HCT116 (cell line): ENCODE results near the gene SORBS1. TPM values are rescaled to one million over a fixed set of nuclear protein-coding genes. Genes with fewer than 3 reads are reported as not detected.
A peak's percentile ranks its signal among the peaks of the same experiment; 100 is the strongest.

ENCODE experiments used
- ATAC-seq: fragments of 200-7000 bp; cut with Tn5 transposase; 2 replicates; pipeline ENCODE4 v1.9.1; 2020; ENCODE audit warnings: mild to moderate bottlenecking, moderate library complexity
- BruUV-seq: library from RNA; stranded (reverse); fragments of 400-500 nt; replicated peaks from 2 replicates; lab custom pipeline; 2021; lab: Mats Ljungman, UMichigan
- CTCF ChIA-PET: fragments of 300-600 bp; sonication (Branson Sonifier 250); formaldehyde crosslinking; loops from one replicate; lab custom pipeline; 2021; ENCODE audit warnings: antibody characterized with exemption; lab: Charles Lee
- POLR2A ChIA-PET: fragments of 300-600, 350-600 bp; sonication (Branson Sonifier 250); formaldehyde crosslinking; loops from one replicate; lab custom pipeline; 2021; ENCODE audit warnings: antibody characterized with exemption; lab: Charles Lee
- RAD21 ChIA-PET, 2 experiments: fragments of 300-600 bp; sonication (Branson Sonifier 250); formaldehyde crosslinking; loops; one replicate each; lab custom pipeline; 2023; ENCODE audit warnings: low total read pairs in 2 of 2; ENCODE audit not compliant: uncharacterized antibody in 2 of 2, unreplicated experiment in 2 of 2, low non-redundant PET in 1 of 2; lab: Charles Lee
- DNase-seq: peaks from one replicate; pipeline ENCODE4 v3.0.0-alpha.2; 2010; ENCODE audit warnings: low read depth, low spot score
- H2AFZ ChIP-seq: fragments of 200-600 bp; shearing (Covaris generic), sonication (generic); 2 replicates; pipeline ENCODE4 v1.6.1; 2017; ENCODE audit warnings: low read depth, mixed run types, mixed read lengths, antibody characterized with exemption, low read length; ENCODE audit not compliant: poor library complexity, severe bottlenecking
- H3K27ac ChIP-seq: 2 replicates; pipeline ENCODE4 v1.5.1; 2012; ENCODE audit warnings: low read depth, low read length
- H3K27me3 ChIP-seq: fragments of 200-600 bp; sonication (generic); 2 replicates; pipeline ENCODE4 v1.6.1; 2016; ENCODE audit warnings: mixed run types, low read length, mixed read lengths; ENCODE audit not compliant: insufficient read depth
- H3K36me3 ChIP-seq, 2 experiments: fragments of 200-500 bp in 1 of 2; fragments of 200-600 bp in 1 of 2; sonication (Bioruptor generic) in 1 of 2; sonication (generic) in 1 of 2; 2 replicates each; pipeline versions ENCODE4 v1.5.1 to v1.6.1; 2014 to 2016; ENCODE audit warnings: low read length in 2 of 2, inconsistent platforms in 1 of 2, mixed read lengths in 1 of 2, mixed run types in 1 of 2; ENCODE audit not compliant: insufficient read depth in 2 of 2, control insufficient read depth in 1 of 2
- H3K4me1 ChIP-seq, 2 experiments: fragments of 200-600 bp in 1 of 2; sonication (generic) in 1 of 2; 2 replicates each; pipeline versions ENCODE4 v1.5.1 to v1.6.1; 2012 to 2017; ENCODE audit warnings: low read length in 2 of 2, inconsistent platforms in 1 of 2, mild to moderate bottlenecking in 1 of 2, mixed read lengths in 1 of 2, mixed run types in 1 of 2, moderate library complexity in 1 of 2; ENCODE audit not compliant: insufficient read depth in 2 of 2, control insufficient read depth in 1 of 2
- H3K4me2 ChIP-seq: fragments of 200-600 bp; sonication (generic); 2 replicates; pipeline ENCODE4 v1.6.1; 2017; ENCODE audit warnings: mixed run types, low read length, mixed read lengths
- H3K4me3 ChIP-seq, 2 experiments: fragments of 200-600 bp in 1 of 2; sonication (generic) in 1 of 2; replicated peaks in 1 of 2; 2 replicates each; pipeline ENCODE4 v1.5.1; 2011 to 2016; ENCODE audit warnings: low read length in 2 of 2, control low read depth in 1 of 2, low read depth in 1 of 2, mild to moderate bottlenecking in 1 of 2, mixed read lengths in 1 of 2, mixed run types in 1 of 2
- H3K79me2 ChIP-seq: fragments of 200-600 bp; sonication (generic); 2 replicates; pipeline ENCODE4 v1.6.1; 2017; ENCODE audit warnings: mild to moderate bottlenecking, mixed run types, low read length, moderate library complexity, mixed read lengths; ENCODE audit not compliant: insufficient read depth
- H3K9ac ChIP-seq: fragments of 200-600 bp; sonication (generic); 2 replicates; pipeline ENCODE4 v1.6.1; 2016; ENCODE audit warnings: low read length, mixed read lengths
- H3K9me2 ChIP-seq: fragments of 200-600 bp; sonication (generic), shearing (Covaris generic); 2 replicates; pipeline ENCODE4 v1.6.1; 2017; ENCODE audit warnings: mixed run types, mild to moderate bottlenecking, moderate library complexity; ENCODE audit not compliant: insufficient read depth
- H3K9me3 ChIP-seq, 2 experiments: fragments of 200-500 bp in 1 of 2; fragments of 200-600 bp in 1 of 2; sonication (Bioruptor generic) in 1 of 2; sonication (generic) in 1 of 2; 2 replicates each; pipeline ENCODE4 v1.6.1; 2014 to 2017; ENCODE audit warnings: low read length in 2 of 2, mixed read lengths in 2 of 2, inconsistent platforms in 1 of 2, low read depth in 1 of 2, mild to moderate bottlenecking in 1 of 2, mixed run types in 1 of 2, moderate library complexity in 1 of 2; ENCODE audit not compliant: control insufficient read depth in 1 of 2, insufficient read depth in 1 of 2
- H4K20me1 ChIP-seq: fragments of 200-600 bp; sonication (generic), shearing (Covaris generic); 2 replicates; pipeline ENCODE4 v1.6.1; 2017; ENCODE audit warnings: mixed run types, mild to moderate bottlenecking, moderate library complexity; ENCODE audit not compliant: insufficient read depth
- CBX3 ChIP-seq: IDR thresholded peaks from 2 replicates; pipeline ENCODE4 v1.6.1; 2012; ENCODE audit warnings: low read depth
- CEBPB ChIP-seq: IDR thresholded peaks from 2 replicates; pipeline ENCODE4 v1.6.1; 2012; ENCODE audit warnings: low read depth
- EGR1 ChIP-seq: IDR thresholded peaks from 2 replicates; pipeline ENCODE4 v1.6.1; 2012; ENCODE audit warnings: low read depth
- EZH2 ChIP-seq: fragments of 200-600 bp; sonication (generic); IDR thresholded peaks from 2 replicates; pipeline ENCODE4 v1.6.1; 2017; ENCODE audit warnings: antibody characterized with exemption, mixed run types
- EZH2phosphoT487 ChIP-seq: fragments of 200-600 bp; IDR thresholded peaks from 2 replicates; pipeline ENCODE4 v1.6.1; 2018; ENCODE audit warnings: antibody characterized with exemption, borderline replicate concordance
- FOSL1 ChIP-seq: IDR thresholded peaks from 2 replicates; pipeline ENCODE4 v1.6.1; 2012; ENCODE audit warnings: low read depth
- JUND ChIP-seq: IDR thresholded peaks from 2 replicates; pipeline ENCODE4 v1.6.1; 2012
- POLR2A ChIP-seq: IDR thresholded peaks from 2 replicates; pipeline ENCODE4 v1.7.0; 2011; ENCODE audit warnings: borderline replicate concordance; ENCODE audit not compliant: insufficient read depth, insufficient read length; ENCODE audit errors: extremely low read depth
- POLR2AphosphoS5 ChIP-seq: IDR thresholded peaks from 2 replicates; pipeline ENCODE4 v1.6.1; 2011; ENCODE audit warnings: mild to moderate bottlenecking, low read depth, low read length, moderate library complexity
- RAD21 ChIP-seq: IDR thresholded peaks from 2 replicates; pipeline ENCODE4 v1.6.1; 2012; ENCODE audit warnings: low read depth, mild to moderate bottlenecking
- SIN3A ChIP-seq: IDR thresholded peaks from 2 replicates; pipeline ENCODE4 v1.6.1; 2012; ENCODE audit warnings: low read depth
- SP1 ChIP-seq: IDR thresholded peaks from 2 replicates; pipeline ENCODE4 v1.6.1; 2012; ENCODE audit warnings: low read depth
- SRF ChIP-seq: IDR thresholded peaks from 2 replicates; pipeline ENCODE4 v1.6.1; 2012; ENCODE audit warnings: low read depth
- YY1 ChIP-seq: IDR thresholded peaks from 2 replicates; pipeline ENCODE4 v1.6.1; 2011; ENCODE audit warnings: low read length, low read depth, moderate library complexity, mild to moderate bottlenecking; ENCODE audit not compliant: insufficient replicate concordance; ENCODE audit errors: extremely low read depth
- ZFX ChIP-seq: fragments of 450-650 bp; IDR thresholded peaks from 2 replicates; pipeline ENCODE4 v1.6.1; 2017
- ZNF274 ChIP-seq: fragments of 200-500 bp; sonication (Bioruptor generic); IDR thresholded peaks from 2 replicates; pipeline ENCODE4 v1.6.1; 2014; ENCODE audit warnings: mild to moderate bottlenecking, low read depth, low read length, inconsistent platforms
- intact Hi-C: fragments of 100-400 bp; cut with micrococcal nuclease; formaldehyde crosslinking; loops from 2 replicates; pipeline ENCODE4 v1.10.0; 2022
- total RNA-seq: library from RNA; stranded (reverse); gene quantifications from one replicate; pipeline ENCODE4 v1.2.1, GENCODE V29; 2021; ENCODE audit not compliant: unreplicated experiment
- TF ChIP-seq, protein P1 (sequence below): IDR thresholded peaks from 2 replicates; pipeline ENCODE4 v1.6.1; 2011; ENCODE audit warnings: mild to moderate bottlenecking, low read length, moderate library complexity; ENCODE audit not compliant: insufficient replicate concordance; ENCODE audit errors: extremely low read depth
- TF ChIP-seq, protein P2 (sequence below): IDR thresholded peaks from 2 replicates; pipeline ENCODE4 v1.6.1; 2012; ENCODE audit warnings: low read depth

Gene SORBS1
- total RNA-seq, 1 experiment from 2014 or later = 3.4 TPM

DNA sequence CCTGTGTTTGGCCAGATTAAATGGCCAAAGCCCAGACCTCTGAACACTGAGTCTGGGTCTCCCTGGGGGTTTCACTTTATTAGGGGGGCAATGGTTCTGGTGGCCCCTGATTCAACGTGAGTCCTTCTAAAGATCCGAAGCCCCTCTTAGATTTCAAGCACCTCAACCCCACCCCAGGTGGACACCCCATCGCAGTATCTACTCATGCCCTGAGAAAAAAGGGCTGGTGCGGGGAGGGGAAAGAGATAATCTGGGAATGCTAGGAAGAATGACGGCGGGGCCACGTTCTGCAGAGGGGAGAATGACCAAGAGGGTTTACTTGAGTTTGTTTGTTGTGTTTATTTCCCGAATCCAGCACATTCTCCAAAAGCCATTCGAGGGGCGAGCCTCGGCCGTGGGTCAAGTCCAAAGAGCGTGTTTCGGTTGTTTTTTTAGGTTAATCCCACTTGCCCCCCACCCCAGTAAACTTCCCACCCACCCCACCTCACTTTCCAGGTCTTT, 271.2 kb downstream of the SORBS1 start:
- BruUV-seq = TSS peak; percentile 66
- peak overlapping the region; percentile 82 for H3K9ac ChIP-seq
- intact Hi-C loops = no loop called here
- DNase-seq = no peak
- CTCF ChIA-PET = no interaction called here
- no peaks in the 10 kb centered on the region for H3K27me3 ChIP-seq
- POLR2A ChIA-PET = no interaction called here
- H3K4me1 ChIP-seq = peaks cover 10 to 24% of the 10 kb centered on the region in 2 experiments
- H3K9me3 ChIP-seq = no peaks in the 10 kb centered on the region
- RAD21 ChIA-PET = no interaction called here
- H3K36me3 ChIP-seq = no peaks in the 10 kb centered on the region
- peaks cover 46% of the 10 kb centered on the region for H3K79me2 ChIP-seq
- peak overlapping the region; percentile 88 for H3K4me2 ChIP-seq
- no peaks in the 10 kb centered on the region for H3K9me2 ChIP-seq
- TF ChIP-seq POLR2AphosphoS5 (no peak), ZNF274 (no peak), SRF (no peak), ZFX (no peak), YY1 (no peak), EGR1 (no peak), SP1 (no peak), RAD21 (no peak), FOSL1 (no peak), CBX3 (no peak), POLR2A (no peak), SIN3A (no peak), JUND (no peak), EZH2phosphoT487 (no peak), CEBPB (no peak), EZH2 (no peak)
- TF ChIP-seq, protein P1, sequence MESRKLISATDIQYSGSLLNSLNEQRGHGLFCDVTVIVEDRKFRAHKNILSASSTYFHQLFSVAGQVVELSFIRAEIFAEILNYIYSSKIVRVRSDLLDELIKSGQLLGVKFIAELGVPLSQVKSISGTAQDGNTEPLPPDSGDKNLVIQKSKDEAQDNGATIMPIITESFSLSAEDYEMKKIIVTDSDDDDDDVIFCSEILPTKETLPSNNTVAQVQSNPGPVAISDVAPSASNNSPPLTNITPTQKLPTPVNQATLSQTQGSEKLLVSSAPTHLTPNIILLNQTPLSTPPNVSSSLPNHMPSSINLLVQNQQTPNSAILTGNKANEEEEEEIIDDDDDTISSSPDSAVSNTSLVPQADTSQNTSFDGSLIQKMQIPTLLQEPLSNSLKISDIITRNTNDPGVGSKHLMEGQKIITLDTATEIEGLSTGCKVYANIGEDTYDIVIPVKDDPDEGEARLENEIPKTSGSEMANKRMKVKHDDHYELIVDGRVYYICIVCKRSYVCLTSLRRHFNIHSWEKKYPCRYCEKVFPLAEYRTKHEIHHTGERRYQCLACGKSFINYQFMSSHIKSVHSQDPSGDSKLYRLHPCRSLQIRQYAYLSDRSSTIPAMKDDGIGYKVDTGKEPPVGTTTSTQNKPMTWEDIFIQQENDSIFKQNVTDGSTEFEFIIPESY = no peak
- TF ChIP-seq, protein P2, sequence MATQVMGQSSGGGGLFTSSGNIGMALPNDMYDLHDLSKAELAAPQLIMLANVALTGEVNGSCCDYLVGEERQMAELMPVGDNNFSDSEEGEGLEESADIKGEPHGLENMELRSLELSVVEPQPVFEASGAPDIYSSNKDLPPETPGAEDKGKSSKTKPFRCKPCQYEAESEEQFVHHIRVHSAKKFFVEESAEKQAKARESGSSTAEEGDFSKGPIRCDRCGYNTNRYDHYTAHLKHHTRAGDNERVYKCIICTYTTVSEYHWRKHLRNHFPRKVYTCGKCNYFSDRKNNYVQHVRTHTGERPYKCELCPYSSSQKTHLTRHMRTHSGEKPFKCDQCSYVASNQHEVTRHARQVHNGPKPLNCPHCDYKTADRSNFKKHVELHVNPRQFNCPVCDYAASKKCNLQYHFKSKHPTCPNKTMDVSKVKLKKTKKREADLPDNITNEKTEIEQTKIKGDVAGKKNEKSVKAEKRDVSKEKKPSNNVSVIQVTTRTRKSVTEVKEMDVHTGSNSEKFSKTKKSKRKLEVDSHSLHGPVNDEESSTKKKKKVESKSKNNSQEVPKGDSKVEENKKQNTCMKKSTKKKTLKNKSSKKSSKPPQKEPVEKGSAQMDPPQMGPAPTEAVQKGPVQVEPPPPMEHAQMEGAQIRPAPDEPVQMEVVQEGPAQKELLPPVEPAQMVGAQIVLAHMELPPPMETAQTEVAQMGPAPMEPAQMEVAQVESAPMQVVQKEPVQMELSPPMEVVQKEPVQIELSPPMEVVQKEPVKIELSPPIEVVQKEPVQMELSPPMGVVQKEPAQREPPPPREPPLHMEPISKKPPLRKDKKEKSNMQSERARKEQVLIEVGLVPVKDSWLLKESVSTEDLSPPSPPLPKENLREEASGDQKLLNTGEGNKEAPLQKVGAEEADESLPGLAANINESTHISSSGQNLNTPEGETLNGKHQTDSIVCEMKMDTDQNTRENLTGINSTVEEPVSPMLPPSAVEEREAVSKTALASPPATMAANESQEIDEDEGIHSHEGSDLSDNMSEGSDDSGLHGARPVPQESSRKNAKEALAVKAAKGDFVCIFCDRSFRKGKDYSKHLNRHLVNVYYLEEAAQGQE = no peak
- ATAC-seq = no peak
- peak overlapping the region; percentile 71; the same call in 1 of the 2 replicates for H3K27ac ChIP-seq
- peak overlapping the region; percentile 77 to 78 for H3K4me3 ChIP-seq
- no peak overlapping the region for H2AFZ ChIP-seq
- no peaks in the 10 kb centered on the region for H4K20me1 ChIP-seq
